Central memory CD4-positive, alpha-beta T cell (primary cell): ENCODE results near the gene MAPKAPK3.
"Not testable (repeated sequence)": the region's sequence is repeated elsewhere in the genome, so short reads cannot be mapped to it uniquely, and the experiment has no call there.

Experiments
- DNase-seq: peaks from one replicate; pipeline ENCODE4 v3.0.0; 2022

The MAPKAPK3 gene

GRCh38 chr3:50657816-50658215 lies 40.9 kb downstream of the MAPKAPK3 start:
- DNase-seq: no peak

GRCh38 chr3:50658416-50658815 lies 41.5 kb downstream of the MAPKAPK3 start:
- DNase-seq: no peak

GRCh38 chr3:50658831-50659230 lies 41.9 kb downstream of the MAPKAPK3 start:
- no peak for DNase-seq

- no peak for DNase-seq
These were observed 43.4 kb downstream of the MAPKAPK3 start for GRCh38 chr3:50660386-50660785.

GRCh38 chr3:50661321-50661837 lies 44.4 kb downstream of the MAPKAPK3 start:
- no peak for DNase-seq

- DNase-seq: no peak
These were observed 45.5 kb downstream of the MAPKAPK3 start for GRCh38 chr3:50662408-50662807.

GRCh38 chr3:50665081-50665840 lies 48.3 kb downstream of the MAPKAPK3 start:
- DNase-seq: no peak

GRCh38 chr3:50665841-50666115 lies 48.8 kb downstream of the MAPKAPK3 start:
- not testable (repeated sequence) for DNase-seq

- no peak for DNase-seq
These were observed 49.9 kb downstream of the MAPKAPK3 start for GRCh38 chr3:50666837-50667236.

GRCh38 chr3:50671331-50671730 lies 54.4 kb downstream of the MAPKAPK3 start:
- no peak for DNase-seq

DNA sequence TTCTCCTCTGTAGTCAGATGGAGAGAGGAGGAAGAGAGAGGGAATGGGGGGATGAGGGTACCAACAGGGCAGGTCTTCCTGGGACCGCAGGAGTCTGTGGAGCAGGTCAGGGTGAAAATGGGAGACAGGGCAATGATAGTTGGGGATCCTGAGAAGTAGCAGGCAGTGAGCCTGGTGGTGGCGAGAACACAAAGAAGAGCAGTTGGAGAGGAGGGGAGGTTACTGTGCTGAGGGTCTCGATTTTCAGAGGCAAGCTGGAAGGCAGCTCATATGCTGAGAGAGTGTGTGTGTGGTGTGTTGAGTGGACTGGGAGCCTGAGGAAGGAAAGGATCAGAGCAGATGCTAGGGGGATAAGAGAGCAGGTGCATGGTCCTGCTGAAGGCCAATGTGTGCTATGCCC lies 55.7 kb downstream of the MAPKAPK3 start:
- DNase-seq: no peak

DNA sequence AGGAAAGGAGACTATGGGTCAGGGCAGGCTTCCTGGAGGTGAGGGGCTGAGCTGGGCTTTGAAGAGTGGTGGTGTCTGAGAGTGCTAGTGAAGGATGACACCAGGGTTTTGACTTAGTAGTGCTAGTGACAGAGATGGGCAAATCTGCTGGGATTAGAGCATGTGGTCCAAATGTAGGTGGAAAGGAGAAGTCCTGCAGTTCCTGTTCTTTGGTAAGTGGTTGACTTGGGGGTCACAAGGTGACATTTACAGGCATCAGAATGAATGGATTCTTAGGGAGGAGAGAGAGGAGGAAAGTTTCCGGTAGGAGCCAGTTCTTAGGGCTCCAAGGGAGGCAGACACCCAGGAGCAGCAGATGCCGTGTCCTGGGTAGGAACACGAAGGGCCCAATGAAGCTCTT lies 57.0 kb downstream of the MAPKAPK3 start:
- no peak for DNase-seq

GRCh38 chr3:50674349-50675178 lies 57.6 kb downstream of the MAPKAPK3 start, which contains the start of gene DOCK3:
DOCK3 (plus strand) TSS chr3:50674927; CDS start chr3:50675264, 337 bp downstream.
- DNase-seq: peak; percentile 64

DNA sequence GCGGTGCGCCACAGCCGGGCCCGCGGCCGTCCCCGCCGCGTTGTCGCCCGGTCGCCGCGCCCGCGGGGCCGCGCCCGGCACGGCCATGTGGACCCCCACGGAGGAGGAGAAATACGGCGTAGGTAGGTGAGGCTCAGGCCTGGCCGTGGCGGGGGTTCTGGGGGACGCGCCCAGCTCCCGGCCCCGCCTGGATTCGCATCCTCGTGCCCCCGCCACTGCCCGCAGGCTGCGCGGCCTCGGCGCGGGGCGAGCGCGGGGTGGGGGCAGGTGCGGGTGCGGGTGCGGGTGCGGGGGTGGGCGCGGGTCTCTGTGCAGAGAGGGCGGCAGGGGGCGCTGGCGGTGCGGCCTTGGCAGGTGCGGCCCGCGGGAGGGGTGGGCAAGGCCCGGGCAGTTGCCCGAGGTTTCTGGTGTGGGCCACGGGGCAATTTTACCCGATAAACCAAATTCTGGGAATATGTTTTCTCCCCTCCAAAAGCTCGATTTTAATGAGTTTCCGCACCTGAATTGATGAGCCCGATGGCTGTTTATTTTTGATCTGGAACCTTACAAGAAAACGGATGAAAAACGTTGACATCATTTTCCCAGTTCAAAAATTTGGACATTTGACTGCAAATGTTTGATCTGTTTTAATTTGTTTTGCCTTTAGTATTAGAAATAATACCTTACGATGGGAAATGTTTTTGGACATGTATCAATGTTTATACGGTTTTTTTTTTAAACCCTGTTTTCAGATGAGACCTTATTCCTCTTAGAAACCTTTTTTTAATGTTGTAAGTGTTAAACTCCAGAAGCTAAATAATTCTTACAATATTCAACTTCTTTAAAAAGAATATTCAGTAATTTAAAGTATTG lies 58.5 kb downstream of the MAPKAPK3 start:
- peak; percentile 26 for DNase-seq

GRCh38 chr3:50676031-50676705 lies 59.2 kb downstream of the MAPKAPK3 start:
- DNase-seq: no peak

GRCh38 chr3:50687127-50687751 lies 70.3 kb downstream of the MAPKAPK3 start:
- no peak for DNase-seq

DNA sequence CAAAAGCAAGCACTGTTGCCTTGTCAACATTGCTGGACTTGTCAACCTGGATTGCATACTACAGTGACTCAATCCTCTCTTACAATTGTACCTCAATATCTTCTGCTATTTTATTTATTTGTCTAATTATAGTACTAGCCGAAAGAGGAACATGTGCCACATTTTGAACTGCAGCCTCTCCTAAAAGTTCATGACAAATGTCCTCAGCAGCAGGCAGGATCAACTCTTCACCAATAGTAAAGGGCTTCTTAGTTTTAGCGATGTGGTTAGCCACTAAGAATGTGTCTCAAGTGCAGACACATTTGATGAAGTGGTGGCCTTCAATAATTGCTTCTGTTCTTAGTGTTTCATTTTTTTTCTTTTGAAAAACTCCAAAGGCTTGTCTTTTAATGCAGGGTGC lies 71.0 kb downstream of the MAPKAPK3 start:
- no peak for DNase-seq

GRCh38 chr3:50688602-50689001 lies 71.7 kb downstream of the MAPKAPK3 start:
- not testable (repeated sequence) for DNase-seq

GRCh38 chr3:50689558-50689957 lies 72.6 kb downstream of the MAPKAPK3 start:
- DNase-seq: no peak

DNA sequence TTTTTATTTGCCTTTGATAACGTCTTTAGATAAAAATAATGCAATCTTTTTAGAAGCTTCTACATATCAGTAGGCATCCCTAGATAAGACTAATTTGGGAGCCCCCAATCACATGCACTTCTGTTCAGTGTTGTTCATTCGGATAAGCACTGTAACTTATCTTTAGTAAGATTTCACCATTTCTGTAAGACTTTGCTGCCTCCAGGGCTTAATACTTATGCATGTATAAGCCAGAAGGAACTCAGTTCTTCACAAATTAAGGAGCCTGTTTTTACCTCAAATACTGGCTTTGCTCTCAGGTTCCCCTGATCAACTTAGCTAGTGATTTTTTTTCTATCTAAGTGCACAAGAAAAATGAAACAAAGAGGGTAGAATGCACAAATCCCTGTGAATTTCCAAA lies 78.1 kb downstream of the MAPKAPK3 start:
- no peak for DNase-seq

- no peak for DNase-seq
These were observed 79.3 kb downstream of the MAPKAPK3 start for GRCh38 chr3:50696276-50696675.

DNA sequence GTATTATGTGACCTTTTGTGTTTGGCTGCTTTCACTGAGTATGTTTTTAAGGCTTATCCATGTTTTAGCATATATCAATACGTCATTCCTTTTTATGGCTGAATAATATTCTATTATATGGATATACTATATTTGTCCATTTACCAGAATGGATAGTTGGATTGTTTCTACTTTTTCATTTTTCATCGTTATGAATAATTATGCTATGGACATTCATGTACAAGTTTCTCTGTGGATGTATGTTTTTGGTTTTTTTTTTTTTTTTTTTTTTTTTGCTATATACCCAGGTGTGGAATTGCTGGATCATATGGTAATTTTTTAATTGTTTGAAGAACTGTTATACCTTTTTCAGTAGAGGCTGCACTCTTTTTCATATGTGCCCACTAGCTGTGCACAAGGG lies 81.3 kb downstream of the MAPKAPK3 start:
- DNase-seq: no peak
